ENCODE measurements around the gene TMEM132D. TPM values are rescaled to one million over a fixed set of nuclear protein-coding genes. Genes with fewer than 3 reads are reported as not detected.
"Not testable (repeated sequence)": the region's sequence is repeated elsewhere in the genome, so short reads cannot be mapped to it uniquely, and the experiment has no call there.

TMEM132D gene
- total RNA-seq, 1 experiment from 2014 or later = not detected

- intact Hi-C loops (cut with micrococcal nuclease; ENCODE audit: unreplicated experiment) = no loop called here
- Histone ChIP-seq H3K4me1 (ENCODE audit: insufficient read depth, low read length, poor library complexity, severe bottlenecking) (no peaks in the 10 kb centered on the region), H3K4me3 (ENCODE audit: low read depth, low read length, poor library complexity, severe bottlenecking) (no peak overlapping the region), H3K27ac (ENCODE audit: low read depth, low read length, poor library complexity, severe bottlenecking) (no peak overlapping the region), H3K36me3 (ENCODE audit: insufficient read depth, low read length, poor library complexity, severe bottlenecking) (no peaks in the 10 kb centered on the region), H3K27me3 (replicated peaks; ENCODE audit: insufficient read depth, low read depth, low read length, poor library complexity) (peaks cover 25% of the 10 kb centered on the region), H3K9me3 (ENCODE audit: low read depth, low read length, poor library complexity, severe bottlenecking) (no peaks in the 10 kb centered on the region)
- CTCF ChIA-PET = no interaction called here
- DNase-seq (ENCODE audit: low spot score) = no peak
- TF ChIP-seq EZH2 (IDR thresholded peaks at IDR 0.05; ENCODE audit: borderline replicate concordance, low read depth, low read length, poor library complexity, severe bottlenecking) (no peak), CTCF (conservative IDR thresholded peaks at IDR 0.05; ENCODE audit: low read depth, low read length) (no peak)
- no TSS peak for BruUV-seq (replicated peaks)
- POLR2A ChIA-PET (ENCODE audit: low non-redundant PET) = no interaction called here
These were observed 3.5 kb downstream of the TMEM132D start for GRCh38 chr12:129900306-129900705.

- POLR2A ChIA-PET (ENCODE audit: low non-redundant PET); H3K4me1 ChIP-seq (ENCODE audit: insufficient read depth, low read length, poor library complexity, severe bottlenecking); H3K4me3 ChIP-seq (ENCODE audit: low read depth, low read length, poor library complexity, severe bottlenecking); CTCF ChIA-PET; H3K36me3 ChIP-seq (ENCODE audit: insufficient read depth, low read length, poor library complexity, severe bottlenecking); intact Hi-C loops (cut with micrococcal nuclease; ENCODE audit: unreplicated experiment); H3K27ac ChIP-seq (ENCODE audit: low read depth, low read length, poor library complexity, severe bottlenecking); DNase-seq (ENCODE audit: low spot score); BruUV-seq (replicated peaks); H3K9me3 ChIP-seq (ENCODE audit: low read depth, low read length, poor library complexity, severe bottlenecking): not testable (repeated sequence)
- H3K27me3 ChIP-seq (replicated peaks; ENCODE audit: insufficient read depth, low read depth, low read length, poor library complexity) = peaks cover 19% of the 10 kb centered on the region
These were observed 4.8 kb downstream of the TMEM132D start for GRCh38 chr12:129899045-129899444.

- CTCF ChIA-PET = no interaction called here
- H3K27me3 ChIP-seq (replicated peaks; ENCODE audit: insufficient read depth, low read depth, low read length, poor library complexity) = no peaks in the 10 kb centered on the region
These were observed 10.1 kb downstream of the TMEM132D start for GRCh38 chr12:129893691-129894090.

More at GRCh38 chr12:129893691-129894090, 10.1 kb downstream of the TMEM132D start:
- intact Hi-C loops (cut with micrococcal nuclease; ENCODE audit: unreplicated experiment) = no loop called here
- no peaks in the 10 kb centered on the region for H3K4me1 ChIP-seq (ENCODE audit: insufficient read depth, low read length, poor library complexity, severe bottlenecking)
- no peak for TF ChIP-seq CTCF (conservative IDR thresholded peaks at IDR 0.05; ENCODE audit: low read depth, low read length)
- TF ChIP-seq EZH2 (IDR thresholded peaks at IDR 0.05; ENCODE audit: borderline replicate concordance, low read depth, low read length, poor library complexity, severe bottlenecking) = no peak
- no peak for DNase-seq (ENCODE audit: low spot score)
- H3K27ac ChIP-seq (ENCODE audit: low read depth, low read length, poor library complexity, severe bottlenecking) = no peak overlapping the region
- no peaks in the 10 kb centered on the region for H3K9me3 ChIP-seq (ENCODE audit: low read depth, low read length, poor library complexity, severe bottlenecking)
- BruUV-seq (replicated peaks) = no TSS peak
- H3K36me3 ChIP-seq (ENCODE audit: insufficient read depth, low read length, poor library complexity, severe bottlenecking) = no peaks in the 10 kb centered on the region
- POLR2A ChIA-PET (ENCODE audit: low non-redundant PET) = no interaction called here
- no peak overlapping the region for H3K4me3 ChIP-seq (ENCODE audit: low read depth, low read length, poor library complexity, severe bottlenecking)
